Testis (tissue), 3 donors: ENCODE results near the gene MEX3C. TPM values are rescaled to one million over a fixed set of nuclear protein-coding genes. Genes with fewer than 3 reads are reported as not detected.

Source experiments
- DNase-seq: peaks from one replicate; pipeline ENCODE4 v3.0.0-alpha.2; 2019
- H3K27ac ChIP-seq, 2 donors: fragments of 200-600 bp; sonication (generic); one replicate each; pipeline ENCODE4 v1.5.1; 2019
- H3K27me3 ChIP-seq: fragments of 200-600 bp; sonication (generic); one replicate; pipeline ENCODE4 v1.5.1; 2019
- H3K36me3 ChIP-seq: fragments of 200-600 bp; sonication (generic); one replicate; pipeline ENCODE4 v1.5.1; 2017; ENCODE audit warnings: low read depth; ENCODE audit errors: missing control alignments
- H3K4me1 ChIP-seq: fragments of 200-600 bp; sonication (generic); one replicate; pipeline ENCODE4 v1.5.1; 2019
- H3K4me3 ChIP-seq, 2 donors: fragments of 200-600 bp; sonication (generic); one replicate each; pipeline ENCODE4 v1.5.1; 2017 to 2019
- H3K9me3 ChIP-seq: fragments of 200-600 bp; sonication (generic); one replicate; pipeline ENCODE4 v1.5.1; 2017
- POLR2A ChIP-seq: fragments of 450-650 bp; IDR thresholded peaks from one replicate; pipeline ENCODE4 v1.6.1; 2017; ENCODE audit warnings: antibody characterized with exemption, mild to moderate bottlenecking, moderate library complexity
- WGBS, 2 donors: methylation state at CpG; one replicate each; pipeline ENCODE4 v1.1.5; 2018; 5-methylcytosine and 5-hydroxymethylcytosine counted together
- intact Hi-C: fragments of 100-400 bp; cut with DNase I; formaldehyde crosslinking; loops from one replicate; pipeline ENCODE4 v1.15.1; 2023; ENCODE audit warnings: low total_unique reads
- polyA plus RNA-seq: library from polyadenylated mRNA; stranded (reverse); fragments of 350-450 nt; fragmentation: Illumina TruSeq; extraction: RNeasy Lipid Tissue Mini Kit (QIAGEN cat#74804); gene quantifications from one replicate; pipeline ENCODE4 v1.2.3, GENCODE V29; 2014; ENCODE audit warnings: low read depth, low replicate concordance; ENCODE audit not compliant: insufficient read depth
- total RNA-seq, 2 donors: library from RNA; depleted of rRNA; stranded (reverse); fragments of >200 nt; gene quantifications; one replicate each; pipeline ENCODE4 v1.2.3, GENCODE V29; 2016
- TF ChIP-seq, protein P1 (sequence below), 3 experiments: fragments of 450-650 bp in 2 of 3; fragments of 200-600 bp in 1 of 3; sonication (generic) in 1 of 3; IDR thresholded peaks; one replicate each; pipeline ENCODE4 v1.5.1; 2016 to 2019; ENCODE audit warnings: antibody characterized with exemption in 3 of 3, mild to moderate bottlenecking in 2 of 3, moderate library complexity in 1 of 3

The MEX3C gene
- total and polyA plus RNA-seq, 3 donors from 2014 or later, result 97.2 to 254 (median 161) TPM

- no peak overlapping the region for H3K27ac ChIP-seq
- intact Hi-C loops, result no loop called here
- no peak for DNase-seq
- H3K4me1 ChIP-seq, result no peaks in the 10 kb centered on the region
- 82 to 84% methylated on average over 11 of the region's 11 CpGs for WGBS, 2 donors
- no peaks in the 10 kb centered on the region for H3K9me3 ChIP-seq
- no peak for TF ChIP-seq POLR2A
- TF ChIP-seq, protein P1, sequence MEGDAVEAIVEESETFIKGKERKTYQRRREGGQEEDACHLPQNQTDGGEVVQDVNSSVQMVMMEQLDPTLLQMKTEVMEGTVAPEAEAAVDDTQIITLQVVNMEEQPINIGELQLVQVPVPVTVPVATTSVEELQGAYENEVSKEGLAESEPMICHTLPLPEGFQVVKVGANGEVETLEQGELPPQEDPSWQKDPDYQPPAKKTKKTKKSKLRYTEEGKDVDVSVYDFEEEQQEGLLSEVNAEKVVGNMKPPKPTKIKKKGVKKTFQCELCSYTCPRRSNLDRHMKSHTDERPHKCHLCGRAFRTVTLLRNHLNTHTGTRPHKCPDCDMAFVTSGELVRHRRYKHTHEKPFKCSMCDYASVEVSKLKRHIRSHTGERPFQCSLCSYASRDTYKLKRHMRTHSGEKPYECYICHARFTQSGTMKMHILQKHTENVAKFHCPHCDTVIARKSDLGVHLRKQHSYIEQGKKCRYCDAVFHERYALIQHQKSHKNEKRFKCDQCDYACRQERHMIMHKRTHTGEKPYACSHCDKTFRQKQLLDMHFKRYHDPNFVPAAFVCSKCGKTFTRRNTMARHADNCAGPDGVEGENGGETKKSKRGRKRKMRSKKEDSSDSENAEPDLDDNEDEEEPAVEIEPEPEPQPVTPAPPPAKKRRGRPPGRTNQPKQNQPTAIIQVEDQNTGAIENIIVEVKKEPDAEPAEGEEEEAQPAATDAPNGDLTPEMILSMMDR (IDR thresholded peaks at IDR 0.05), result no peak
- H3K27me3 ChIP-seq, result no peaks in the 10 kb centered on the region
- no peaks in the 10 kb centered on the region for H3K36me3 ChIP-seq
- H3K4me3 ChIP-seq, result no peak overlapping the region
Observed at GRCh38 chr18:51234117-51235008, 36.9 kb upstream of the MEX3C start.

DNA sequence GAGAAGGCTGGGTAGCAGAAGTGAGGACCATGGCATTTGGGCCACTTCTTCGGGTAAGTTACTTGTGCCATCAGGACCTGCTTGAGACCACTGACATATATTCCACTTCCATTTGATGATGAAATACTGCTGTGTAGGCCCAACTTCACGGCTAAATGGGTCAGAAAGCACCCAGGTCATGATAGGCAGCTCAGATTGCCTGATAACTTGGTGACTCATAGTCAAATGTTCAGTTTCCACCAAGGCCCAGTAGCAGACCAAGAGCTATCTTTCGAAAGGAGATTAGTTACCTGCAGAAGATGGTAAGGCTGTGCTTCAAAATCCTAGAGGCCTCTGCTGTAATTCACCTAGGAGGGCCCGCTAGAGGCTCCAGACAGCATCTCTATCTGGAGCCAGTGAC is 31.8 kb upstream of the MEX3C start:
- Histone ChIP-seq H3K27me3 (no peaks in the 10 kb centered on the region), H3K4me3 (no peak overlapping the region), H3K27ac (no peak overlapping the region), H3K9me3 (no peaks in the 10 kb centered on the region), H3K36me3 (no peaks in the 10 kb centered on the region), H3K4me1 (no peaks in the 10 kb centered on the region)
- intact Hi-C loops, result no loop called here
- TF ChIP-seq POLR2A, result no peak
- TF ChIP-seq, protein P1 (IDR thresholded peaks at IDR 0.05), result no peak
- WGBS, 2 donors, result 90 to 100% methylated on average over 3 to 4 of the region's 4 CpGs
- DNase-seq, result no peak

DNA sequence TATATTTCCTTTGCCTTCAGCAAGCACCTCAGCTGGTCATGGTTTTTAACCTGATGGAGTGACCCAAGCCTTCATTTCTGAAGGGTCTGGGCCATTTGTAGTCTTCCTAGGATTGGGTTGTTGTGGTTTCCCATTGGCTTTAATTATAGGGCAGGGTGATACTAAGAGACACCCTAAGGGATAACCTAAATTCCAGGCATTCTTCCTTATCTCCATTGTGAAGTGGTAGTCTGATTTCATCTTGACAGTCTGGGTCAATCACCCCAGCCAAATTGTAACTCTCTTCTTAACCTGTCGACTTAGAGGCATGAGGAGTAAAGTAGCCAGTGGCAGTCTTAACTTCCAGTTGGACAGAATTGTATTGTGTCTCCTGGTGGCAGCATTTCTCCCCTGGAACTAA is 30.2 kb upstream of the MEX3C start:
- intact Hi-C loops, result no loop called here

DNA sequence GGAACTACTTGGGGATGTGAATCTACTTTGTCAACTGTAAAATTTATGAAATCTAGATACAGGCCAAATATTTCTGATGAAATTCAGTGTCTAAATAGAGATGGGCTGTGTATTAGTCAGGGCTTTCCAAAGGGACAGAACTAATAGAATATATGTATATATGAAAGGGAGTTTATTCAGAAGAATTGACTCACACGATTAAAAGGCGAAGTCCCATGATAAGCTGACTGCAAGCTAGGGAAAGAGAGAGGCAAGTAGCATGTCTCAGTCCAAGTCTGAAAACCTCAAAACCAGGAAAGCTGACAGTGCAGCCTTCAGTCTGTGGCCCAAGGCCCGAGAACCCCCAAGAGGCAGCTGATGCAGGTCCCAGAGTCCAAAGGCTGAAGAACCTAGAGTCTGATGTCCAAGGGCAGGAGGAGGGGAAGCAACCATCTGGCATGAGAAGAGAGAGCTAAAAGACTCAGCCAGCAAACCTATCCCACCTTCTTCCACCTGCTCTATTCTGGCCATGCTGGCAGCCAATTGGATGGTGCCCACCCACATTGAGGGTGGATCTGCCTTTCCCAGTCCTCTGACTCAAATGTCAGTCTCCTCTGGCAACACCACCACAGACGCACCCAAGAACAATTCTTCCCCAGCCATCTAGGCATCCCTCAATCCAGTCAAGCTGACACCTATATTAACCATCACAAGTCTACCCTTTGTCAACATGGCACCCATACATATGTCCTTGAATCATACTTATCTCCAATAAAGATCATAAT is 29.3 kb upstream of the MEX3C start:
- H3K27me3 ChIP-seq, result no peaks in the 10 kb centered on the region
- intact Hi-C loops, result no loop called here
- DNase-seq, result no peak
- no peak for TF ChIP-seq POLR2A
- TF ChIP-seq, protein P1 (IDR thresholded peaks at IDR 0.05), result no peak
- H3K4me3 ChIP-seq, result no peak overlapping the region
- no peak overlapping the region for H3K27ac ChIP-seq
- 85 to 97% methylated on average over 4 of the region's 4 CpGs for WGBS, 2 donors
- no peaks in the 10 kb centered on the region for H3K4me1 ChIP-seq
- H3K36me3 ChIP-seq, result no peaks in the 10 kb centered on the region
- no peaks in the 10 kb centered on the region for H3K9me3 ChIP-seq

More for the DNA sequence above, 30.2 kb upstream of the MEX3C start:
- 55 to 70% methylated on average over 1 of the region's 1 CpG for WGBS, 2 donors
- Histone ChIP-seq H3K9me3 (no peaks in the 10 kb centered on the region), H3K4me1 (no peaks in the 10 kb centered on the region), H3K27me3 (no peaks in the 10 kb centered on the region), H3K27ac (no peak overlapping the region), H3K4me3 (no peak overlapping the region), H3K36me3 (no peaks in the 10 kb centered on the region)
- DNase-seq, result no peak
- TF ChIP-seq, protein P1 (IDR thresholded peaks at IDR 0.05), result no peak
- TF ChIP-seq POLR2A, result no peak
